Neuronal stem cell (in vitro differentiated cells): ENCODE results near the gene SIK3.

Experiments
- DNase-seq: peaks from one replicate; pipeline ENCODE4 v3.0.0-alpha.2; 2013; ENCODE audit warnings: low spot score
- H2AFZ ChIP-seq: one replicate; pipeline ENCODE4 v1.6.1; 2013; ENCODE audit warnings: mild to moderate bottlenecking, low read length, inconsistent platforms
- H2AK5ac ChIP-seq: 2 replicates; pipeline ENCODE4 v1.6.1; 2013; ENCODE audit warnings: low read depth, mild to moderate bottlenecking, inconsistent platforms, low read length, moderate library complexity, mixed read lengths
- H2BK120ac ChIP-seq: 2 replicates; pipeline ENCODE4 v1.6.1; 2013; ENCODE audit warnings: low read depth, mild to moderate bottlenecking, inconsistent platforms, low read length, moderate library complexity, mixed read lengths
- H2BK12ac ChIP-seq: one replicate; pipeline ENCODE4 v1.6.1; 2013; ENCODE audit warnings: low read length, inconsistent platforms
- H2BK15ac ChIP-seq: 2 replicates; pipeline ENCODE4 v1.6.1; 2013; ENCODE audit warnings: mild to moderate bottlenecking, low read length, inconsistent platforms, mixed read lengths
- H2BK5ac ChIP-seq: one replicate; pipeline ENCODE4 v1.6.1; 2013; ENCODE audit warnings: inconsistent platforms, mild to moderate bottlenecking, low read length, moderate library complexity
- H3K14ac ChIP-seq: one replicate; pipeline ENCODE4 v1.6.1; 2013; ENCODE audit warnings: low read length, inconsistent platforms
- H3K18ac ChIP-seq: 2 replicates; pipeline ENCODE4 v1.6.1; 2013; ENCODE audit warnings: low read length, inconsistent platforms
- H3K23ac ChIP-seq: 2 replicates; pipeline ENCODE4 v1.6.1; 2013; ENCODE audit warnings: low read depth, mild to moderate bottlenecking, mixed read lengths, low read length, inconsistent platforms; ENCODE audit not compliant: poor library complexity
- H3K27ac ChIP-seq: replicated peaks from 3 replicates; pipeline ENCODE4 v1.5.1; 2013; ENCODE audit warnings: low read length, inconsistent platforms
- H3K27me3 ChIP-seq, 3 experiments: 2 replicates each; pipeline ENCODE4 v1.6.1; 2013; ENCODE audit warnings: low read length in 3 of 3, mild to moderate bottlenecking in 2 of 3, inconsistent platforms in 1 of 3, low read depth in 1 of 3, mixed read lengths in 1 of 3, moderate library complexity in 1 of 3; ENCODE audit not compliant: control insufficient read depth in 3 of 3, insufficient read depth in 3 of 3
- H3K36me3 ChIP-seq, 2 donors: replicated peaks in 1 of 2; 2 replicates each; pipeline ENCODE4 v1.6.1; 2013; ENCODE audit warnings: low read length in 2 of 2; ENCODE audit not compliant: control insufficient read depth in 2 of 2, insufficient read depth in 2 of 2
- H3K4ac ChIP-seq: 2 replicates; pipeline ENCODE4 v1.6.1; 2013; ENCODE audit warnings: inconsistent platforms, mild to moderate bottlenecking, low read length, moderate library complexity
- H3K4me1 ChIP-seq, 2 donors: 1 replicate in 1 of 2; 2 replicates in 1 of 2; pipeline ENCODE4 v1.6.1; 2013; ENCODE audit warnings: low read length in 2 of 2, low read depth in 1 of 2; ENCODE audit not compliant: control insufficient read depth in 2 of 2, insufficient read depth in 1 of 2
- H3K4me2 ChIP-seq: one replicate; pipeline ENCODE4 v1.6.1; 2013; ENCODE audit warnings: mild to moderate bottlenecking, low read length, inconsistent platforms; ENCODE audit not compliant: insufficient read depth, poor library complexity, severe bottlenecking
- H3K4me3 ChIP-seq, 2 donors: 2 replicates each; pipeline ENCODE4 v1.5.1; 2013; ENCODE audit warnings: low read length in 2 of 2, mild to moderate bottlenecking in 2 of 2, inconsistent platforms in 1 of 2, moderate library complexity in 1 of 2
- H3K79me1 ChIP-seq: one replicate; pipeline ENCODE4 v1.6.1; 2013; ENCODE audit warnings: low read depth, mild to moderate bottlenecking, inconsistent platforms, low read length, moderate library complexity
- H3K9ac ChIP-seq: one replicate; pipeline ENCODE4 v1.6.1; 2013; ENCODE audit warnings: mild to moderate bottlenecking, low read depth, low read length, inconsistent platforms; ENCODE audit not compliant: poor library complexity
- H3K9me3 ChIP-seq, 2 donors: replicated peaks in 1 of 2; 2 replicates each; pipeline versions ENCODE3 to v1.6.1; 2013; ENCODE audit warnings: low read length in 2 of 2, mild to moderate bottlenecking in 2 of 2, inconsistent platforms in 1 of 2, low read depth in 1 of 2, mixed read lengths in 1 of 2, moderate library complexity in 1 of 2; ENCODE audit not compliant: control insufficient read depth in 2 of 2, insufficient read depth in 1 of 2
- H4K8ac ChIP-seq: one replicate; pipeline ENCODE4 v1.6.1; 2013; ENCODE audit warnings: low read depth, mild to moderate bottlenecking, inconsistent platforms, low read length, moderate library complexity
- H4K91ac ChIP-seq: one replicate; pipeline ENCODE4 v1.6.1; 2013; ENCODE audit warnings: low read length, low read depth, mild to moderate bottlenecking, inconsistent platforms; ENCODE audit not compliant: poor library complexity
- WGBS, 2 donors: extraction: QIAGEN DNeasy Blood & Tissue Kit; methylation state at CpG; one replicate each; pipeline ENCODE4 v1.1.7; 2013; ENCODE audit warnings: missing lambda C conversion rate in 2 of 2, mixed read lengths in 1 of 2; ENCODE audit not compliant: insufficient read length in 2 of 2, insufficient replicate concordance in 1 of 2; ENCODE audit errors: extremely low coverage in 2 of 2; 5-methylcytosine and 5-hydroxymethylcytosine counted together

The SIK3 gene

GRCh38 chr11:117099696-117100095, 1.5 kb upstream of the SIK3 start:
- no peak overlapping the region for H3K4ac ChIP-seq
- no peak for DNase-seq
- H3K18ac ChIP-seq: no peak overlapping the region
- H2BK12ac ChIP-seq: no peak overlapping the region
- H3K79me1 ChIP-seq: peaks cover 5% of the 10 kb centered on the region
- no peak overlapping the region for H3K23ac ChIP-seq
- peak overlapping the region; percentile 96 for H2AFZ ChIP-seq
- H3K14ac ChIP-seq: no peak overlapping the region
- peak overlapping the region; percentile 17 for H3K27ac ChIP-seq
- no peak overlapping the region for H4K8ac ChIP-seq
- no CpG with 5 or more reads among the region's 2 CpGs for WGBS, 2 donors
- no peak overlapping the region for H3K4me3 ChIP-seq
- H4K91ac ChIP-seq: no peak overlapping the region
- no peak overlapping the region for H2BK15ac ChIP-seq
- no peak overlapping the region for H2AK5ac ChIP-seq
- H2BK120ac ChIP-seq: no peak overlapping the region
- no peaks in the 10 kb centered on the region for H3K9me3 ChIP-seq
- H3K27me3 ChIP-seq: no peaks in the 10 kb centered on the region
- H3K4me1 ChIP-seq: peaks cover 22 to 38% of the 10 kb centered on the region in 2 donors
- no peaks in the 10 kb centered on the region for H3K36me3 ChIP-seq
- no peak overlapping the region for H3K4me2 ChIP-seq
- H2BK5ac ChIP-seq: no peak overlapping the region
- no peak overlapping the region for H3K9ac ChIP-seq

- Histone ChIP-seq H3K79me1 (peaks cover 5% of the 10 kb centered on the region), H3K4me2 (peak overlapping the region; percentile 67), H2AFZ (peak overlapping the region; percentile 92), H3K27ac (peak overlapping the region; percentile 45), H3K4ac (peak overlapping the region; percentile 70), H2BK12ac (peak overlapping the region; percentile 67), H3K4me1 (peaks cover 22 to 41% of the 10 kb centered on the region in 2 donors), H4K8ac (no peak overlapping the region), H3K4me3 (peak overlapping the region; percentile 84 to 99), H3K14ac (peak overlapping the region; percentile 91), H3K27me3 (no peaks in the 10 kb centered on the region), H2BK15ac (peak overlapping the region; percentile 25), H2AK5ac (peak overlapping the region; percentile 68), H3K36me3 (no peaks in the 10 kb centered on the region), H3K9me3 (no peaks in the 10 kb centered on the region), H3K9ac (peak overlapping the region; percentile 99), H2BK120ac (no peak overlapping the region), H3K23ac (peak overlapping the region; percentile 75), H2BK5ac (peak overlapping the region; percentile 91), H4K91ac (no peak overlapping the region), H3K18ac (peak overlapping the region; percentile 97)
- no peak for DNase-seq
- no CpG with 5 or more reads among the region's 65 CpGs for WGBS, 2 donors
Observed at GRCh38 chr11:117097389-117098268, 599 bp downstream of the SIK3 start.

GRCh38 chr11:117097014-117097388, 1.2 kb downstream of the SIK3 start:
- no peak overlapping the region for H2BK120ac ChIP-seq
- H3K9ac ChIP-seq: no peak overlapping the region
- peak overlapping the region; percentile 84 to 99 for H3K4me3 ChIP-seq
- no peak overlapping the region for H2BK5ac ChIP-seq
- no peak overlapping the region for H2BK15ac ChIP-seq
- no peak overlapping the region for H4K91ac ChIP-seq
- H3K4ac ChIP-seq: no peak overlapping the region
- no peak overlapping the region for H4K8ac ChIP-seq
- H3K18ac ChIP-seq: no peak overlapping the region
- H2AK5ac ChIP-seq: no peak overlapping the region
- peaks cover 22 to 41% of the 10 kb centered on the region in 2 donors for H3K4me1 ChIP-seq
- H3K27me3 ChIP-seq: no peaks in the 10 kb centered on the region
- H3K14ac ChIP-seq: no peak overlapping the region
- peaks cover 0 to 1% of the 10 kb centered on the region in 2 donors for H3K9me3 ChIP-seq
- WGBS, 2 donors: no CpG with 5 or more reads among the region's 6 CpGs
- DNase-seq: no peak
- H3K23ac ChIP-seq: no peak overlapping the region
- no peak overlapping the region for H3K27ac ChIP-seq
- H3K4me2 ChIP-seq: peak overlapping the region; percentile 67
- peaks cover 6% of the 10 kb centered on the region for H3K79me1 ChIP-seq
- H3K36me3 ChIP-seq: peaks cover 0 to 2% of the 10 kb centered on the region in 2 donors
- H2BK12ac ChIP-seq: no peak overlapping the region
- H2AFZ ChIP-seq: peak overlapping the region; percentile 92

- Histone ChIP-seq H3K27me3 (no peaks in the 10 kb centered on the region), H4K91ac (no peak overlapping the region), H3K4me3 (peak overlapping the region; percentile 33 to 84), H3K14ac (no peak overlapping the region), H3K79me1 (peaks cover 6% of the 10 kb centered on the region), H4K8ac (no peak overlapping the region), H3K4me2 (peak overlapping the region; percentile 67), H3K9ac (no peak overlapping the region), H3K4ac (no peak overlapping the region), H3K27ac (no peak overlapping the region), H3K9me3 (peaks cover 0 to 2% of the 10 kb centered on the region in 2 donors), H2BK15ac (no peak overlapping the region), H3K23ac (no peak overlapping the region), H3K4me1 (peaks cover 22 to 41% of the 10 kb centered on the region in 2 donors), H2BK5ac (no peak overlapping the region), H2BK12ac (no peak overlapping the region), H3K36me3 (peaks cover 0 to 3% of the 10 kb centered on the region in 2 donors), H2AFZ (no peak overlapping the region), H2AK5ac (no peak overlapping the region), H2BK120ac (no peak overlapping the region), H3K18ac (no peak overlapping the region)
- DNase-seq: no peak
- WGBS, 2 donors: no CpG with 5 or more reads among the region's 6 CpGs
Observed at GRCh38 chr11:117096201-117096991, 1.8 kb downstream of the SIK3 start.
